Endothelial cell (in vitro differentiated cells): Measurements from ENCODE around the gene ATP6V1B1. TPM values are rescaled to one million over a fixed set of nuclear protein-coding genes. Genes with fewer than 3 reads are reported as not detected.

ENCODE experiments used
- DNase-seq: peaks from one replicate; pipeline ENCODE4 v3.0.0; 2021; ENCODE audit warnings: low spot score
- H3K27ac Mint-ChIP-seq: one replicate; pipeline ENCODE4 v1.8.0; 2021; ENCODE audit warnings: mixed read lengths, inconsistent platforms; ENCODE audit not compliant: unreplicated experiment
- H3K27me3 Mint-ChIP-seq: one replicate; pipeline ENCODE4 v1.8.0; 2021; ENCODE audit warnings: mild to moderate bottlenecking, moderate library complexity, mixed read lengths, inconsistent platforms; ENCODE audit not compliant: unreplicated experiment
- H3K36me3 Mint-ChIP-seq: one replicate; pipeline ENCODE4 v1.8.0; 2021; ENCODE audit warnings: mild to moderate bottlenecking, low read depth, mixed read lengths, inconsistent platforms; ENCODE audit not compliant: unreplicated experiment
- H3K4me1 Mint-ChIP-seq: one replicate; pipeline ENCODE4 v1.8.0; 2021; ENCODE audit warnings: mild to moderate bottlenecking, mixed read lengths, inconsistent platforms; ENCODE audit not compliant: unreplicated experiment
- H3K4me3 Mint-ChIP-seq: one replicate; pipeline ENCODE4 v1.8.0; 2021; ENCODE audit warnings: mild to moderate bottlenecking, mixed read lengths, inconsistent platforms; ENCODE audit not compliant: unreplicated experiment
- H3K9me3 Mint-ChIP-seq: one replicate; pipeline ENCODE4 v1.8.0; 2021; ENCODE audit warnings: mixed read lengths, inconsistent platforms; ENCODE audit not compliant: unreplicated experiment
- CTCF ChIP-seq: fragments of 200-600 bp; sonication (generic); IDR thresholded peaks from one replicate; pipeline ENCODE4 v1.5.0; 2021; ENCODE audit warnings: antibody characterized with exemption; ENCODE audit not compliant: unreplicated experiment
- total RNA-seq: library from RNA; stranded (reverse); fragmentation: NEBNext Ultra II Directional; extraction: Animal tissue kit (Norgen Biotek cat#: 25700); gene quantifications from one replicate; pipeline ENCODE4 v1.2.1, GENCODE V29; 2021; ENCODE audit not compliant: unreplicated experiment

Gene ATP6V1B1
- total RNA-seq, 1 donor from 2014 or later: not detected

- H3K27ac Mint-ChIP-seq: no peak overlapping the region
- no peaks in the 10 kb centered on the region for H3K9me3 Mint-ChIP-seq
- peaks cover 12% of the 10 kb centered on the region for H3K27me3 Mint-ChIP-seq
- TF ChIP-seq CTCF: no peak
- DNase-seq: no peak
- peaks cover 14% of the 10 kb centered on the region for H3K4me1 Mint-ChIP-seq
- peaks cover 5% of the 10 kb centered on the region for H3K36me3 Mint-ChIP-seq
- H3K4me3 Mint-ChIP-seq: no peak overlapping the region
Measured at GRCh38 chr2:70949086-70949485, 13.4 kb downstream of the ATP6V1B1 start.

GRCh38 chr2:70954886-70955285 is 19.2 kb downstream of the ATP6V1B1 start:
- TF ChIP-seq CTCF: no peak
- Mint-ChIP-seq H3K27me3 (peaks cover 3% of the 10 kb centered on the region), H3K4me3 (no peak overlapping the region), H3K27ac (no peak overlapping the region), H3K36me3 (no peaks in the 10 kb centered on the region), H3K4me1 (peaks cover 14% of the 10 kb centered on the region), H3K9me3 (no peaks in the 10 kb centered on the region)
- no peak for DNase-seq

- Mint-ChIP-seq H3K4me3 (no peak overlapping the region), H3K36me3 (no peaks in the 10 kb centered on the region), H3K4me1 (peaks cover 14% of the 10 kb centered on the region), H3K9me3 (no peaks in the 10 kb centered on the region), H3K27me3 (peaks cover 7% of the 10 kb centered on the region), H3K27ac (no peak overlapping the region)
- no peak for TF ChIP-seq CTCF
- no peak for DNase-seq
Measured at GRCh38 chr2:70956141-70956540, 20.4 kb downstream of the ATP6V1B1 start.

- Mint-ChIP-seq H3K4me1 (peaks cover 14% of the 10 kb centered on the region), H3K4me3 (no peak overlapping the region), H3K36me3 (no peaks in the 10 kb centered on the region), H3K27me3 (peaks cover 6% of the 10 kb centered on the region), H3K9me3 (no peaks in the 10 kb centered on the region), H3K27ac (no peak overlapping the region)
- no peak for TF ChIP-seq CTCF
- no peak for DNase-seq
Measured at GRCh38 chr2:70957798-70958197, 22.1 kb downstream of the ATP6V1B1 start.

- Mint-ChIP-seq H3K27me3 (peaks cover 11% of the 10 kb centered on the region), H3K27ac (no peak overlapping the region), H3K36me3 (no peaks in the 10 kb centered on the region), H3K9me3 (no peaks in the 10 kb centered on the region), H3K4me1 (peaks cover 14% of the 10 kb centered on the region), H3K4me3 (no peak overlapping the region)
- no peak for DNase-seq
- no peak for TF ChIP-seq CTCF
Measured at GRCh38 chr2:70958759-70959158, 23.1 kb downstream of the ATP6V1B1 start.
